ENCODE data around the gene RNF166. TPM values are rescaled to one million over a fixed set of nuclear protein-coding genes. Genes with fewer than 3 reads are reported as not detected.

Gene RNF166
- total RNA-seq, 1 experiment from 2014 or later, result 26.5 TPM

- Histone ChIP-seq H4K20me1 (ENCODE audit: control insufficient read depth, insufficient read depth, insufficient read length) (no peaks in the 10 kb centered on the region), H2AFZ (ENCODE audit: low read length) (no peak overlapping the region), H3K56ac (ENCODE audit: insufficient read length, low read depth, low read length) (no peak overlapping the region), H2BK120ac (ENCODE audit: low read depth, low read length, poor library complexity, severe bottlenecking) (no peak overlapping the region), H2BK12ac (ENCODE audit: insufficient read length, low read depth, low read length) (no peak overlapping the region), H4K8ac (replicated peaks; ENCODE audit: insufficient read length, low read depth, low read length) (no peak overlapping the region), H3T11ph (ENCODE audit: low read length) (no peak overlapping the region), H3K4me1 (ENCODE audit: insufficient read depth, low read length) (no peaks in the 10 kb centered on the region; the same call in 1 of the 2 replicates), H3K27ac (ENCODE audit: insufficient read length, low read depth, low read length) (no peak overlapping the region), H3K79me2 (ENCODE audit: insufficient read depth, low read length) (peaks cover under 1% of the 10 kb centered on the region; the same call in 1 of the 2 replicates), H3K23me2 (ENCODE audit: insufficient read length, low read depth, low read length, poor library complexity, severe bottlenecking) (peaks cover 17% of the 10 kb centered on the region), H3K4me2 (ENCODE audit: insufficient read depth, insufficient read length, low read length) (no peak overlapping the region), H2AK5ac (ENCODE audit: insufficient read length, low read length) (no peak overlapping the region), H2BK20ac (ENCODE audit: low read depth, low read length, poor library complexity, severe bottlenecking) (no peak overlapping the region), H3K18ac (ENCODE audit: insufficient read length, low read depth, low read length) (no peak overlapping the region), H3K9me3 (ENCODE audit: control insufficient read depth, low read depth, low read length) (no peaks in the 10 kb centered on the region), H3K23ac (ENCODE audit: insufficient read length, low read depth, low read length) (no peak overlapping the region), H3K27me3 (ENCODE audit: insufficient read depth, low read length) (no peaks in the 10 kb centered on the region), H3K4ac (ENCODE audit: low read depth, low read length) (no peak overlapping the region), H2BK15ac (ENCODE audit: low read depth, low read length) (no peak overlapping the region), H3K9ac (ENCODE audit: extremely low read depth, insufficient read length, low read length) (no peak overlapping the region), H3K79me1 (ENCODE audit: insufficient read depth, low read depth, low read length, poor library complexity, severe bottlenecking) (peaks cover 3% of the 10 kb centered on the region), H2BK5ac (ENCODE audit: insufficient read length, low read length) (no peak overlapping the region), H4K91ac (ENCODE audit: insufficient read length, low read depth, low read length) (no peak overlapping the region), H4K5ac (ENCODE audit: insufficient read length, low read depth, low read length) (no peak overlapping the region), H3K14ac (ENCODE audit: insufficient read depth, low read length) (no peak overlapping the region)
- WGBS (ENCODE audit: extremely low coverage, insufficient read length, low lambda C conversion rate), result no CpG with 5 or more reads among the region's 32 CpGs
- TF ChIP-seq, protein P1, sequence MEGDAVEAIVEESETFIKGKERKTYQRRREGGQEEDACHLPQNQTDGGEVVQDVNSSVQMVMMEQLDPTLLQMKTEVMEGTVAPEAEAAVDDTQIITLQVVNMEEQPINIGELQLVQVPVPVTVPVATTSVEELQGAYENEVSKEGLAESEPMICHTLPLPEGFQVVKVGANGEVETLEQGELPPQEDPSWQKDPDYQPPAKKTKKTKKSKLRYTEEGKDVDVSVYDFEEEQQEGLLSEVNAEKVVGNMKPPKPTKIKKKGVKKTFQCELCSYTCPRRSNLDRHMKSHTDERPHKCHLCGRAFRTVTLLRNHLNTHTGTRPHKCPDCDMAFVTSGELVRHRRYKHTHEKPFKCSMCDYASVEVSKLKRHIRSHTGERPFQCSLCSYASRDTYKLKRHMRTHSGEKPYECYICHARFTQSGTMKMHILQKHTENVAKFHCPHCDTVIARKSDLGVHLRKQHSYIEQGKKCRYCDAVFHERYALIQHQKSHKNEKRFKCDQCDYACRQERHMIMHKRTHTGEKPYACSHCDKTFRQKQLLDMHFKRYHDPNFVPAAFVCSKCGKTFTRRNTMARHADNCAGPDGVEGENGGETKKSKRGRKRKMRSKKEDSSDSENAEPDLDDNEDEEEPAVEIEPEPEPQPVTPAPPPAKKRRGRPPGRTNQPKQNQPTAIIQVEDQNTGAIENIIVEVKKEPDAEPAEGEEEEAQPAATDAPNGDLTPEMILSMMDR (conservative IDR thresholded peaks at IDR 0.05), result no peak
- Mint-ChIP-seq H3K4me3 (no peak overlapping the region), H3K27ac (peak overlapping the region in 1 of 3 experiments; percentile 77; a peak in 2 of 7 replicates), H3K27me3 (ENCODE audit: low read depth) (no peaks in the 10 kb centered on the region), H3K9me3 (no peaks in the 10 kb centered on the region; a peak in 1 of 5 replicates), H3K4me1 (peaks cover 8 to 12% of the 10 kb centered on the region in 2 experiments), H3K36me3 (ENCODE audit: insufficient read depth in 1 of 3, low read depth in 3 of 3) (peaks cover 11 to 31% (median 30%) of the 10 kb centered on the region in 3 experiments; a peak in 6 of 7 replicates)
- no peak for DNase-seq
Observed at GRCh38 chr16:88653596-88654362, 52.4 kb downstream of the RNF166 start.

All from H9 (cell line).